Thyroid gland (tissue), 4 donors: Measurements from ENCODE around the gene CCDC159.
A peak's percentile ranks its signal among the peaks of the same experiment; 100 is the strongest.

ENCODE experiments used
- CTCF ChIP-seq, 6 experiments: fragments of 200-600 bp in 3 of 6; fragments of 450-650 bp in 3 of 6; sonication (generic) in 3 of 6; IDR thresholded peaks; one replicate each; pipeline ENCODE4 v1.5.1; 2016 to 2019; ENCODE audit warnings: antibody characterized with exemption in 6 of 6, mild to moderate bottlenecking in 2 of 6, inconsistent platforms in 1 of 6, moderate library complexity in 1 of 6
- POLR2A ChIP-seq, 2 donors: fragments of 450-650 bp; IDR thresholded peaks; one replicate each; pipeline ENCODE4 v1.6.1; 2017; ENCODE audit warnings: antibody characterized with exemption in 2 of 2, mild to moderate bottlenecking in 2 of 2, moderate library complexity in 1 of 2

- TF ChIP-seq CTCF (IDR thresholded peaks at IDR 0.05) (peak in 2 of 6 experiments; percentile 7 to 14), POLR2A (IDR thresholded peaks at IDR 0.05) (no peak)
Observed at GRCh38 chr19:11299946-11300810, 46.1 kb upstream of the CCDC159 start.
